HK-2 (cell line): Measurements from ENCODE around the gene CHST6.
"Not testable (repeated sequence)": the region's sequence is repeated elsewhere in the genome, so short reads cannot be mapped to it uniquely, and the experiment has no call there.

Experiments
- DNase-seq: peaks from one replicate; pipeline ENCODE4 v3.0.0-alpha.2; 2018; ENCODE audit not compliant: unreplicated experiment

Gene CHST6

GRCh38 chr16:75495076-75495674 is at the start of gene CHST6:
Gene CHST6 (minus strand): TSS chr16:75495441. CDS start chr16:75479828, 15,613 bp downstream.
- DNase-seq, result no peak

DNA sequence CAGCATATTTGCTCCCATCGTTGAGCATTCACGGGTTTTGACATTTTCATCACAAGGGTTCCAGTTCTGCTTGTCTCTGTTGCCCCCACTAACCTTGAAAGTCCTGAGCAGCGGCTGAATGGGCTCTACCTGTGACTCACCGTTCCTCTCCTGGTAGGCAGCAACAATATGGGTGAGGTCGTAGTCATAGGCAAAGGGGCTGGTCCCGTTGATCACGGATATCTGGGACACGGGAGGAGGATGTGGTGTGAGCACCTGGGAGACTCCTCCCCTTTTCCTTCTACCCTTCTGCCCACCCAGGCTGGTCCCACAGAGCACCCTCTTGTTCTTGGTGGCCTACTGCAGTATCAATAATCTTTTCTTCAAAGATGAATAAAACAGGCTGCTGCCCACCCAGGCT is 47.2 kb upstream of the CHST6 start:
- not testable (repeated sequence) for DNase-seq

- no peak for DNase-seq
Observed at GRCh38 chr16:75541236-75541635, 46.0 kb upstream of the CHST6 start.

GRCh38 chr16:75538882-75539565 is 43.8 kb upstream of the CHST6 start:
- not testable (repeated sequence) for DNase-seq

- no peak for DNase-seq
Observed at GRCh38 chr16:75537776-75538175, 42.5 kb upstream of the CHST6 start.

GRCh38 chr16:75535901-75536300 is 40.7 kb upstream of the CHST6 start, which contains the start of gene CHST5:
Gene CHST5 (minus strand): TSS chr16:75536108. CDS start chr16:75530384, 5,724 bp downstream.
- no peak for DNase-seq

DNA sequence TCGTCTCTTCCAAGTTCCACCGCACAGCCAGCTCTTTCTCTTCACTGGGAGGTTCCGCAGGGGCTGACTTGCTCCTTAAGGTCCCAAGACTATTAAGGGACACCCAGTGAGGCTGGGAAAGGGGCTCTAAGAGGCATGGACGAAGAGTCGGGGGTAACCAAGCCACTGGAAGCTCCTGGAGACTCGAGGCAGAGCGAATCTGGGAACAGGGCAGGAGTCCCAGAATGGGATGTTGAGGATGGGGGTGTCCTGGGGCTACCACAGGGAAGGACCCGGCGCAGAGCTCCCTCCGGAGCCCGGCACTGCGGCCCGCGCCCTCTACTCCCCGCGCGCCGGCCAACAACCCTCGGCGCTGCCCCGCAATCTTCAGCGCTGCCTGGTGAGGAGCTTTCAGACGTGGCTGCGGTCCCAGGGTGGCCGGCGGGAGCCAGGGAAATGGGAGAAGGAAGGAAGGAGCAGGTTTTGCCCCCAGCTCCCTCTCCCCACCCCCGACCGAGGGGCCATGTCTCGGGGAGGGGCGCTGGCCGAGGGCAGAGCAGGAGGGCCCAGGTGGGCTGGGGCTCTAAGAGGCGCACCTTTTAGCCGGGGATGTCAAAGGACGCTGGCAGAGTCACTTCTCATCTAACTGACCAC is 40.1 kb upstream of the CHST6 start:
- no peak for DNase-seq

GRCh38 chr16:75534560-75535205 is 39.4 kb upstream of the CHST6 start:
- no peak for DNase-seq

- no peak for DNase-seq
Observed at GRCh38 chr16:75532791-75533190, 37.5 kb upstream of the CHST6 start.

- no peak for DNase-seq
Observed at GRCh38 chr16:75532142-75532765, 37.0 kb upstream of the CHST6 start.

DNA sequence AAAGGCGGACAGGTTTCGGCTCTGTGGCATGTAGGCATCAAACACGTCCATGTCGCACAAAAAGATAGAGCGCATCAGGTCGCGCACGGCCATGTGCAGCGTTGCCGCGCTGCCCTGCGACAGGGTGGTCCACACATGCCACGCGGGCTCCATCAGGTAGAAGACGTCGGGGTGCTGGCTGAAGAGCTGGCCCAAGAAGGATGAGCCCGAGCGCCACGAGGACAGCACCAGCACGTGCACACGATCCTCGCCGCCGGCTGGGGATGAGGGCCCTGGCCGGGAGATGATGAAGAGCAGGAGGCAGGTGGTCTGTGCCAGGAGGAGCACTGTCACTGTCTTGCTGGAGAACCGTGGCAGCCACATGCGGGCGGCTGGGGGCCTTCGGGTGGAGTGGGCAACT is 34.7 kb upstream of the CHST6 start:
- no peak for DNase-seq

- no peak for DNase-seq
Observed at GRCh38 chr16:75529056-75529905, 34.0 kb upstream of the CHST6 start.

- no peak for DNase-seq
Observed at GRCh38 chr16:75527825-75528299, 32.6 kb upstream of the CHST6 start.

GRCh38 chr16:75526032-75526790 is 31.0 kb upstream of the CHST6 start:
- no peak for DNase-seq

DNA sequence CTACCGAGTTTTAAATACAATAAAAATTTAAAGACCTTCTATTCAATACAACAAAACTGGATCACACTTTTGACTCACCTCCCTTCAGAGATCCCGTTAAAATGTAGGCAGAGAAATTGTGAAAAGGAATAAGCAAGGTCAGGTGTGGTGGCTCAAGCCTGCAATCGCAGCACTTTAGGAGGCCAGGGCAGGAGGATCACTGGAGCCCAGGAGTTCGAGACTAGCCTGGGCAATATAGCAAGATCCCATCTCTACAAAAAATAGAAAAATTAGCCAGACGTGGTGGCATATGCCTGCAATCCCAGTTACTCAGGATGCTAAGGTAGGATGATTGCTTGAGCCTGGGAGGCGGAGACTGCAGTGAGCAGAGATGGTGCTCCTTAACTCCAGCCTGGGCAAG is 23.9 kb upstream of the CHST6 start:
- no peak for DNase-seq

DNA sequence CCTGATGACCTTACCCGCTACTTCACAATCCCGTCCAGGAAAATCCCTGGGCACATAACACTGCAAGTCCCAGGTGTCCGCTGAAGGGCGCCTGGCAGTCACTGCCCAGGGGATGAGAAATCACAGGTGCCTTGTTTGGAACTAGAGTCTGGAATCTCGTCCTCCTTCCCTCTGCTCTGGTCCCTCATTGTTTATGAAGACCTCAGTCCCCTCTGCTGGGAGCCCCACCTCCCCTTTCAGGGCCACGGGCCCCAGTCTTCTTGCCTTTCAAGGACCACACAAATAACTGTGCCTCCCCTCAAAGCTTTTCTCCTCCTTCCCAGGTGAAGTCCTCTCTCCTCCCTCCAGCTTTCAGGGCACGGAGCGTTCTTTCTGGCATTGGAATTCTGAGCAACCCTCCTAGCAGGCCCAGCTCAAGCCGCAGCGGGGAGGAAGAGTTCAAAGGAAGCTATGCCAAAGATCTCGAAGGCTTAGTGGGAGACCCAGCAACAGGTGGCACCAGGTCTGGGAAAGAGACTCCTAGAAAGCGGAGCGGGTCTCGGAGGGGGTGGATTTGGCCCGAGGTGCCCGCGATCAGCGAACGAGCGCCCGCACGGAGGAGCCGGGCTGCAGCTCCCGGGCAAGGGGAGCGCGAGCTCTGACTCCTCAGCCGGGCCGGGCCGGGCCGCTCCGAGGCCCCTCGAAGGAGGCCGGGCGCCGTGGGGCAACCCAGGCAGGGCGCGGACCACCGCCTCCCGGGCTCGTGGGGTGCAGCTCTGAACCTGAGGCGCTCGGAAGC is 21.1 kb upstream of the CHST6 start:
- peak; percentile 53 for DNase-seq

DNA sequence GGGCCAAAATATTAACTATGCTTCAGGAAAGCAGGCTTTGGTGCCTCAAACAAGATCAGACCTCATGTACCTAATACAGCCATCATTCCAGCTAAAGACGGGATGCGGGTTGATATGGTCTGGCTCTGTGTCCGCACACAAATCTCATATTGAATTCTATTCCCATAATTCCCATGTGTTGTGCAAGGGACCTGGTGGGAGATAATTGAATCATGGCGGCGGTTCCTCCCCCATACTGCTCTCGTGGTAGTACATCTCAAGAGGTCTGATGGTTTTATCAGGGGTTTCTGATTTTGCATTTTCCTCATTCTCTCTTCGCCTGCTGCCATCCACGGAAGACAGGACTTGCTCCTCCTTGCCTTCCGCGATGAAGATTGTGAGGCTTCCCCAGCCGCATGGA is 19.1 kb upstream of the CHST6 start:
- no peak for DNase-seq

- DNase-seq, result no peak
Observed at GRCh38 chr16:75506574-75506973, 11.3 kb upstream of the CHST6 start.

DNA sequence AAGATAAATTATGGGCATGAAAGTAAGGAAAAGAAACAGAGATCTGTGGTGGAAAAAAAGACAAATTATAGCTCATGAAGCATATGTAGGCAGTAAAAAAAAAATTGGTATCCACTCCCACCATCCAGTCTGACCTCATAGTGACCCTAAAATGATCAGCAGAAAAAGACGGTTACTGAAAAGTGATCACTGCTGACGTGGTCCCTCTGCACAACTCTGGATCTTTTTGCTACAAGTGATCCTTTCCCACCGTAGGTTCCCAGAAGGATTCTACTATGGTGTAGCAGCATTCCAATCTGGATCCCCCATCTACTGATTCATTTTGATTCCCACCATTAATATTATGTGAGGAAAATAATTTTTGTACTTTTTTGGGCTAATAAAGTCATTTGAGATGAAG is 10.9 kb upstream of the CHST6 start:
- DNase-seq, result no peak

DNA sequence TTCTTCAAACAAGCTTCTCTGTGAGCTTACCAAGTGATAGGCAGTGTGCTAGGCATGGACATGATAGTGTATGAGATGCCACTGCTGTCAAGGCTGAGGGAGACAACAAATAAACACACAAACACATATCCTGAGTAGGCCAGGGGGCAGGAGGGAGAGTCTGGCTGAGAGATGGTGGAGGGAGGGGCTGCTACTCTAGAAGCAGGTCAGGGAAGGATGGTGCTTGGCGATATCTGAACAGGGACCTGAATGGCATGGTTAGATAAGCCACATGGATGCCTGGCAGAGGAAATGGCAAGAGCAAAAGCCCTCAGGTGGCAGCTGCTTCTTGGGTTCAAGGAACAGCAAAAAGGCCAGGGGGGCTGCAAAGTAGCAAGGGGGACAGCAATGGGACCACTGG is 8.6 kb upstream of the CHST6 start:
- no peak for DNase-seq
